ENCODE measurements around the gene CCT2.

DNA sequence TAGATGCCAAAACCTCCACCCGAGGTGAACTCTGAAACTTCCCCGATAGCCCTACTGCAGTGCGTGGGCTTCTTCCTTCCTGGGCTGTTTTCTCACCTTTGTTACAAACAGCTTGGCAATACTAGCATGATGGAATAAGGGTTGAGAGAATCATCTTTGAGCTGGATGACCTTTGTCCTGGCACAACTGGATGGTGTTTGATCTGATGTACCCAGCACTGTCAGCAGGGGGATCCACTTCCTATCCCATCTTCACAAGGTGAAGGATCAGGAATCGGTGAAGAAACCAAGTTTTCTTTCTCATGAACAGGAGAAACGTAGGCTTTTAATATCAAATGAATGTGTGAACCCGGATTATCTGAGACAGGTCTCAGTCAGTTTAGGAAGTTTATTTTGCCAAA, 44.9 kb downstream of the CCT2 start:
- TF ChIP-seq, protein P1, sequence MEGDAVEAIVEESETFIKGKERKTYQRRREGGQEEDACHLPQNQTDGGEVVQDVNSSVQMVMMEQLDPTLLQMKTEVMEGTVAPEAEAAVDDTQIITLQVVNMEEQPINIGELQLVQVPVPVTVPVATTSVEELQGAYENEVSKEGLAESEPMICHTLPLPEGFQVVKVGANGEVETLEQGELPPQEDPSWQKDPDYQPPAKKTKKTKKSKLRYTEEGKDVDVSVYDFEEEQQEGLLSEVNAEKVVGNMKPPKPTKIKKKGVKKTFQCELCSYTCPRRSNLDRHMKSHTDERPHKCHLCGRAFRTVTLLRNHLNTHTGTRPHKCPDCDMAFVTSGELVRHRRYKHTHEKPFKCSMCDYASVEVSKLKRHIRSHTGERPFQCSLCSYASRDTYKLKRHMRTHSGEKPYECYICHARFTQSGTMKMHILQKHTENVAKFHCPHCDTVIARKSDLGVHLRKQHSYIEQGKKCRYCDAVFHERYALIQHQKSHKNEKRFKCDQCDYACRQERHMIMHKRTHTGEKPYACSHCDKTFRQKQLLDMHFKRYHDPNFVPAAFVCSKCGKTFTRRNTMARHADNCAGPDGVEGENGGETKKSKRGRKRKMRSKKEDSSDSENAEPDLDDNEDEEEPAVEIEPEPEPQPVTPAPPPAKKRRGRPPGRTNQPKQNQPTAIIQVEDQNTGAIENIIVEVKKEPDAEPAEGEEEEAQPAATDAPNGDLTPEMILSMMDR (IDR thresholded peaks at IDR 0.05; ENCODE audit: insufficient read depth, low read depth, low read length): no peak
- TF ChIP-seq EZH2 (IDR thresholded peaks at IDR 0.05; ENCODE audit: insufficient read depth, low read length): no peak

All from astrocyte (in vitro differentiated cells and primary cell).